Testis (tissue), 3 donors: ENCODE results near the gene NUP153. TPM values are rescaled to one million over a fixed set of nuclear protein-coding genes. Genes with fewer than 3 reads are reported as not detected.
A peak's percentile ranks its signal among the peaks of the same experiment; 100 is the strongest.

Experiments
- DNase-seq: peaks from one replicate; pipeline ENCODE4 v3.0.0-alpha.2; 2019
- H3K27ac ChIP-seq, 2 donors: fragments of 200-600 bp; sonication (generic); one replicate each; pipeline ENCODE4 v1.5.1; 2019
- H3K27me3 ChIP-seq: fragments of 200-600 bp; sonication (generic); one replicate; pipeline ENCODE4 v1.5.1; 2019
- H3K36me3 ChIP-seq: fragments of 200-600 bp; sonication (generic); one replicate; pipeline ENCODE4 v1.5.1; 2017; ENCODE audit warnings: low read depth; ENCODE audit errors: missing control alignments
- H3K4me1 ChIP-seq: fragments of 200-600 bp; sonication (generic); one replicate; pipeline ENCODE4 v1.5.1; 2019
- H3K4me3 ChIP-seq, 2 donors: fragments of 200-600 bp; sonication (generic); one replicate each; pipeline ENCODE4 v1.5.1; 2017 to 2019
- H3K9me3 ChIP-seq: fragments of 200-600 bp; sonication (generic); one replicate; pipeline ENCODE4 v1.5.1; 2017
- CTCF ChIP-seq, 3 experiments: fragments of 450-650 bp in 2 of 3; fragments of 200-600 bp in 1 of 3; sonication (generic) in 1 of 3; IDR thresholded peaks; one replicate each; pipeline ENCODE4 v1.5.1; 2016 to 2019; ENCODE audit warnings: antibody characterized with exemption in 3 of 3, mild to moderate bottlenecking in 2 of 3, moderate library complexity in 1 of 3
- POLR2A ChIP-seq: fragments of 450-650 bp; IDR thresholded peaks from one replicate; pipeline ENCODE4 v1.6.1; 2017; ENCODE audit warnings: antibody characterized with exemption, mild to moderate bottlenecking, moderate library complexity
- WGBS, 2 donors: methylation state at CpG; one replicate each; pipeline ENCODE4 v1.1.5; 2018; 5-methylcytosine and 5-hydroxymethylcytosine counted together
- intact Hi-C: fragments of 100-400 bp; cut with DNase I; formaldehyde crosslinking; loops from one replicate; pipeline ENCODE4 v1.15.1; 2023; ENCODE audit warnings: low total_unique reads
- polyA plus RNA-seq: library from polyadenylated mRNA; stranded (reverse); fragments of 350-450 nt; fragmentation: Illumina TruSeq; extraction: RNeasy Lipid Tissue Mini Kit (QIAGEN cat#74804); gene quantifications from one replicate; pipeline ENCODE4 v1.2.3, GENCODE V29; 2014; ENCODE audit warnings: low read depth, low replicate concordance; ENCODE audit not compliant: insufficient read depth
- total RNA-seq, 2 donors: library from RNA; depleted of rRNA; stranded (reverse); fragments of >200 nt; gene quantifications; one replicate each; pipeline ENCODE4 v1.2.3, GENCODE V29; 2016

The NUP153 gene
- total and polyA plus RNA-seq, 3 donors from 2014 or later = 62.5 to 64.1 (median 63.2) TPM

GRCh38 chr6:17601386-17601703, 105.4 kb downstream of the NUP153 start:
- Histone ChIP-seq H3K27me3 (no peaks in the 10 kb centered on the region), H3K36me3 (no peaks in the 10 kb centered on the region), H3K4me1 (no peaks in the 10 kb centered on the region), H3K27ac (peak overlapping the region; percentile 91 to 96), H3K4me3 (peak overlapping the region; percentile 92 to 98), H3K9me3 (no peaks in the 10 kb centered on the region)
- no peak for DNase-seq
- 4 to 11% methylated on average over 5 of the region's 5 CpGs for WGBS, 2 donors
- intact Hi-C loops = no loop called here
- no peak for TF ChIP-seq POLR2A
- no peak for TF ChIP-seq CTCF (IDR thresholded peaks at IDR 0.05)

GRCh38 chr6:17600527-17601385, 106.0 kb downstream of the NUP153 start:
- Histone ChIP-seq H3K9me3 (no peaks in the 10 kb centered on the region), H3K27me3 (no peaks in the 10 kb centered on the region), H3K4me1 (no peaks in the 10 kb centered on the region), H3K27ac (peak overlapping the region; percentile 91 to 96), H3K4me3 (peak overlapping the region; percentile 92 to 98), H3K36me3 (no peaks in the 10 kb centered on the region)
- 0% methylated on average over 3 to 74 of the region's 77 CpGs for WGBS, 2 donors
- intact Hi-C loops = no loop called here
- peak; percentile 46 for DNase-seq
- TF ChIP-seq POLR2A = no peak
- no peak for TF ChIP-seq CTCF (IDR thresholded peaks at IDR 0.05)

GRCh38 chr6:17599877-17600526, 106.7 kb downstream of the NUP153 start, which contains the start of gene FAM8A1:
TSS of gene FAM8A1 (plus strand) at chr6:17600302. CDS start at chr6:17600410, 108 bp downstream.
- Histone ChIP-seq H3K27ac (peak within 1 kb of the TSS; percentile 91 to 96), H3K9me3 (no peaks in the 10 kb centered on the region), H3K27me3 (no peaks in the 10 kb centered on the region), H3K4me3 (peak within 1 kb of the TSS; percentile 92 to 98), H3K4me1 (no peaks in the 10 kb centered on the region), H3K36me3 (no peaks in the 10 kb centered on the region)
- intact Hi-C loops = no loop called here
- WGBS, 2 donors = 4 to 6% methylated on average over 19 to 42 of the region's 42 CpGs
- TF ChIP-seq POLR2A (peak; percentile 52), CTCF (IDR thresholded peaks at IDR 0.05) (peak; percentile 41 to 73 (median 66))
- peak; percentile 97 for DNase-seq

- 91 to 92% methylated on average over 3 of the region's 3 CpGs for WGBS, 2 donors
- intact Hi-C loops = no loop called here
- no peak for DNase-seq
- TF ChIP-seq CTCF (IDR thresholded peaks at IDR 0.05) (no peak), POLR2A (no peak)
- Histone ChIP-seq H3K27me3 (no peaks in the 10 kb centered on the region), H3K4me3 (no peak overlapping the region), H3K9me3 (no peaks in the 10 kb centered on the region), H3K4me1 (no peaks in the 10 kb centered on the region), H3K36me3 (no peaks in the 10 kb centered on the region), H3K27ac (no peak overlapping the region)
These were observed 110.6 kb downstream of the NUP153 start for GRCh38 chr6:17596085-17596484.
